Measurements from ENCODE around the gene TOR1A.

TOR1A gene

DNA sequence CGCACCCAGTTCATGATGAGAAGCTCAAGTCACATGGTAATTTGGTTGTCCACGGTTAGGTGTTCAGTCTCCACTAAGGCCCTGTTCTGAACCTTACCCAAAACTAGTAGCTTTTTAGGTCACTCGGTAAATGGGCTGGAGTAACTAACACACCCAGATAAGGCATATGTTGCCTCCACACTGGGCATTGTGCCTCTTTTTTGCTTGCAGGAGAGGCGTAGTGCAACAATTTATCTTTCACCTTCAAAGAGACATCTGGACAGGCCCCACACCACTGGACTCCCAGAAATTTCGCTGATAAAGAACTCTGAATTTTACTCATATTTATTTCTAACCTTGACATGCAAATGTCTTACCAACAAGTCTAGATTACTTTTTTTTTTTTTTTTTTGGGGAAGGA, 54.3 kb downstream of the TOR1A start:
- Histone ChIP-seq H3K4me1 (no peaks in the 10 kb centered on the region), H3K9me3 (no peaks in the 10 kb centered on the region), H3K27me3 (no peaks in the 10 kb centered on the region), H3K4me3 (ENCODE audit: low read depth, low read length) (no peak overlapping the region), H3K36me3 (no peaks in the 10 kb centered on the region)
- DNase-seq: no peak
- TF ChIP-seq CTCF (IDR thresholded peaks at IDR 0.05; ENCODE audit: low read depth, low read length): no peak

DNA sequence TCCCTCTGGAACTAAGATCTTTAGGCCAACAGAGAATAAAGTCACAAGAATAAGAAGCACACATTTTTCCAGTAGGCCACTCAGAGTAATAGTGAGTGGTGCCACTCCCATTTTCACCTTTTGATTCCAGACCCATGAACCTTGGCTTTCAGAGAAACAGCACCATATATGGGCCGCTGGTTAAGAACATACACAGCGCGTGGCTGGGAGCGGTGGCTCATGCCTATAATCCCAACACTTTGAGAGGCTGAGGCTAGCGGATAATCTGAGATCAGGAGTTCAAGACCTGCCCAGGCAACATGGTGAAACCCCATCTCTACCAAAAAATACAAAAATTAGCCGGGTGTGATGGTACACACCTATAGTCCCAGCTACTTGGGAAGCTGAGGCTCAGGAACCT, 55.5 kb downstream of the TOR1A start:
- H3K9me3 ChIP-seq: no peaks in the 10 kb centered on the region
- no peak for TF ChIP-seq CTCF (IDR thresholded peaks at IDR 0.05; ENCODE audit: low read depth, low read length)

GRCh38 chr9:129765764-129766317, 58.1 kb downstream of the TOR1A start:
- Histone ChIP-seq H3K27me3 (no peaks in the 10 kb centered on the region), H3K4me1 (no peaks in the 10 kb centered on the region), H3K9me3 (no peaks in the 10 kb centered on the region), H3K36me3 (no peaks in the 10 kb centered on the region), H3K4me3 (ENCODE audit: low read depth, low read length) (no peak overlapping the region)
- no peak for DNase-seq
- no peak for TF ChIP-seq CTCF (IDR thresholded peaks at IDR 0.05; ENCODE audit: low read depth, low read length)

More for the DNA sequence above, 55.5 kb downstream of the TOR1A start:
- Histone ChIP-seq H3K27me3 (no peaks in the 10 kb centered on the region), H3K36me3 (no peaks in the 10 kb centered on the region), H3K4me1 (no peaks in the 10 kb centered on the region), H3K4me3 (ENCODE audit: low read depth, low read length) (no peak overlapping the region)
- DNase-seq: no peak

DNA sequence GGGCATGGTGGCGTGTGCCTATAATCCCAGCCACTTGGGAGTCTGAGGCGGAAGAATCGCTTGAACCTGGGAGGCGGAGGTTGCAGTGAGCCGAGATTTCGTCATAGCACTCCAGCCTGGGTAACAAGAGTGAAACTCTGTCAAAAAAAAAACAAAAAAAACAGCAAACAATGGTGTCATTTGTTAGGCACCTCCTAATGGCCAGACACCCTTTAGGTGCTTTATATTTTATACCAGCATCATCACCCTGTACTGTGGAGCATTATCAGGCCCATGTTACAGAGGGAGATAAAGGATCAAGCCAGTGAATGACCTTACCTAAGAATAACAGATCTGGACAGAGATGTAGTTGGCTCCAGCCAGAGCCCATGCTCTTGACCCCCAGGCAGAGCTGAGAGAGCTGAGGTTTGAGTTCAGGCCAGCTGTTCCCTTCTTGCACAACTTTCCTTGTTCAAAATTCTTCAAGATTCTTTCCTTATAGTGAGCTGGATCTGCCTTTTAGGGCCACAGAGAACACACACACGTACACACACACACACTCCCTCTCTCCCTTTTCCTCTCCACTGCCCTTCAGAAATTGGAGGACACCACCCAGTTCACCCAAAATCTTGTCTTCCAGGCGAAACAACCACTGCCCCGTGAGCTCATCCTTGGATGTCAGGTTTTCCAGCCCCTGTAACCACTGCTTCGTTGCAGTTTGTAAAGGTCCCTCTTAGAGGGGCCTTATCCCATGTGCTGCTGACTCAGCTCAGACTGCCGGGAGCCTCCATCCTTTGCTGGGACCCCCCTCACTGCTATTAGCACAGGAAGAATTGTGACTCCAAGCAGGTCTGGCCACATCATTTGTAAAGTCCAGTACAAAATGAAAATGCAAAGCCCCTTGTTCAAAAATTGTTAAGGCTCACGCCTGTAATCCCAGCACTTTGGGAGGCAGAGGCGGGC, 60.7 kb downstream of the TOR1A start:
- no peak for DNase-seq

More for the DNA sequence above, 60.7 kb downstream of the TOR1A start:
- Histone ChIP-seq H3K27me3 (no peaks in the 10 kb centered on the region), H3K4me1 (no peaks in the 10 kb centered on the region), H3K4me3 (ENCODE audit: low read depth, low read length) (no peak overlapping the region), H3K9me3 (no peaks in the 10 kb centered on the region), H3K36me3 (no peaks in the 10 kb centered on the region)
- no peak for TF ChIP-seq CTCF (IDR thresholded peaks at IDR 0.05; ENCODE audit: low read depth, low read length)
